HFFc6 (cell line): Measurements from ENCODE around the gene VENTX. TPM values are rescaled to one million over a fixed set of nuclear protein-coding genes. Genes with fewer than 3 reads are reported as not detected.

Experiments used
- DNase-seq: peaks from one replicate; pipeline ENCODE4 v3.0.0-alpha.2; 2018
- H3K27ac Mint-ChIP-seq: 2 replicates; pipeline ENCODE4 v1.8.0; 2020; ENCODE audit warnings: mild to moderate bottlenecking, mixed read lengths
- H3K27me3 Mint-ChIP-seq: 2 replicates; pipeline ENCODE4 v1.8.0; 2021; ENCODE audit warnings: mild to moderate bottlenecking, moderate library complexity, mixed read lengths; ENCODE audit not compliant: insufficient read depth
- H3K36me3 Mint-ChIP-seq: 2 replicates; pipeline ENCODE4 v1.8.0; 2021; ENCODE audit warnings: low read depth, mixed read lengths
- H3K4me1 Mint-ChIP-seq: 2 replicates; pipeline ENCODE4 v1.8.0; 2020; ENCODE audit warnings: low read depth, mixed read lengths
- H3K4me3 Mint-ChIP-seq: 2 replicates; pipeline ENCODE4 v1.8.0; 2020; ENCODE audit warnings: mild to moderate bottlenecking, moderate library complexity, mixed read lengths
- H3K9me3 Mint-ChIP-seq: 2 replicates; pipeline ENCODE4 v1.8.0; 2020; ENCODE audit warnings: mild to moderate bottlenecking, mixed read lengths
- microRNA-seq: library from miRNA; unstranded; fragments of <30 nt; microRNA quantifications from one replicate; pipeline ENCODE4, GENCODE V29; 2019
- total RNA-seq, 6 experiments: library from RNA; stranded (reverse); fragmentation: NEBNext Ultra II Directional; extraction: Animal tissue kit (Norgen Biotek cat#: 25700); gene quantifications; 2 replicates in 1 of 6; 3 replicates in 5 of 6; pipeline ENCODE4 v1.2.3, GENCODE V29; 2021
- TF ChIP-seq, protein P1 (sequence below): fragments of 200-600 bp; sonication (generic); IDR thresholded peaks from 2 replicates; pipeline ENCODE4 v1.5.0; 2021; ENCODE audit warnings: antibody characterized with exemption, mild to moderate bottlenecking

The VENTX gene
- total RNA-seq, 6 experiments from 2014 or later, result not detected

DNA sequence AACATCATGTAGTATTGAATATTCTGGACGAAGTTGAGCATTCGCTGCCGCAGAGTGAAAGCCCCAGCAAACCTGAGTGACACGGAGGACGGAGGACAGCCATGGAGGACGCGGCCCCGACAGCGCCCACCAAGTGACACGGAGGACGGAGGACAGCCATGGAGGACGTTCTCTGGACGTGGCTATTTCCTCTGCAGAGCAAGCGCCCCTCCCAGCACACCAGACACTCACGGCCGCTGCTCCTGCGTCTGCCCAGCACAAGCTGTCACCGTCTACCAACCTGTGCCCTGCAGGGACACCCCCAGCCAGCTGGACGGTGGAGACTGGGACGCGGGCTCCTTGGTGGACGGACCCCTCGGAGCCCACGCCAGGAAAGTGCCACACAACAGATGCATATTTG is 46.3 kb downstream of the VENTX start:
- TF ChIP-seq, protein P1, sequence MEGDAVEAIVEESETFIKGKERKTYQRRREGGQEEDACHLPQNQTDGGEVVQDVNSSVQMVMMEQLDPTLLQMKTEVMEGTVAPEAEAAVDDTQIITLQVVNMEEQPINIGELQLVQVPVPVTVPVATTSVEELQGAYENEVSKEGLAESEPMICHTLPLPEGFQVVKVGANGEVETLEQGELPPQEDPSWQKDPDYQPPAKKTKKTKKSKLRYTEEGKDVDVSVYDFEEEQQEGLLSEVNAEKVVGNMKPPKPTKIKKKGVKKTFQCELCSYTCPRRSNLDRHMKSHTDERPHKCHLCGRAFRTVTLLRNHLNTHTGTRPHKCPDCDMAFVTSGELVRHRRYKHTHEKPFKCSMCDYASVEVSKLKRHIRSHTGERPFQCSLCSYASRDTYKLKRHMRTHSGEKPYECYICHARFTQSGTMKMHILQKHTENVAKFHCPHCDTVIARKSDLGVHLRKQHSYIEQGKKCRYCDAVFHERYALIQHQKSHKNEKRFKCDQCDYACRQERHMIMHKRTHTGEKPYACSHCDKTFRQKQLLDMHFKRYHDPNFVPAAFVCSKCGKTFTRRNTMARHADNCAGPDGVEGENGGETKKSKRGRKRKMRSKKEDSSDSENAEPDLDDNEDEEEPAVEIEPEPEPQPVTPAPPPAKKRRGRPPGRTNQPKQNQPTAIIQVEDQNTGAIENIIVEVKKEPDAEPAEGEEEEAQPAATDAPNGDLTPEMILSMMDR, result no peak
- H3K9me3 Mint-ChIP-seq, result no peaks in the 10 kb centered on the region
- peaks cover 2% of the 10 kb centered on the region for H3K27me3 Mint-ChIP-seq
- no peak overlapping the region for H3K27ac Mint-ChIP-seq
- DNase-seq, result no peak
- no peak overlapping the region for H3K4me3 Mint-ChIP-seq
- peaks cover under 1% of the 10 kb centered on the region; the same call in 1 of the 2 replicates for H3K4me1 Mint-ChIP-seq
- peaks cover 35% of the 10 kb centered on the region for H3K36me3 Mint-ChIP-seq

DNA sequence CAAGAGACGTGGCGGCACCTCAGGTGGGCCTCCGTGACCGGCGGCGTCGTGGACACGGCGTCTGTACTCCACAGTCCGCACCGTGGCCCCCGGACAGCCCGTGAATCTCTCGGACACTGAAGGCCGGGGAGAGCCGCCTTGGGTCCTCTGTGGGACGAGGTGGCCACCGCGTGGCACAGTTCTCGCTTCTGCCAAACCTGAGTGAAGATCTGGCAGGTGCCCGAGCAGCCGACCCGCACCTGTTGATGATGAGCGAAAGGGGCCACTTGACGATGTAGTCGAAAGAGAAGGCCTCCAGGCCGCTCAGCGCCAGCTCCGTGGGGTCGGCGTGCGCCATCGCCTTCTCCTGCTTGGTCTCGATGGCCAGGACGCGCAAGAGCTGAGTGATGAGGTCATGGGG is 47.6 kb downstream of the VENTX start:
- DNase-seq, result no peak
- H3K4me1 Mint-ChIP-seq, result no peaks in the 10 kb centered on the region
- peaks cover 2% of the 10 kb centered on the region for H3K27me3 Mint-ChIP-seq
- H3K36me3 Mint-ChIP-seq, result peaks cover 39% of the 10 kb centered on the region
- TF ChIP-seq, protein P1, result no peak
- no peaks in the 10 kb centered on the region for H3K9me3 Mint-ChIP-seq
- no peak overlapping the region for H3K27ac Mint-ChIP-seq
- no peak overlapping the region for H3K4me3 Mint-ChIP-seq

DNA sequence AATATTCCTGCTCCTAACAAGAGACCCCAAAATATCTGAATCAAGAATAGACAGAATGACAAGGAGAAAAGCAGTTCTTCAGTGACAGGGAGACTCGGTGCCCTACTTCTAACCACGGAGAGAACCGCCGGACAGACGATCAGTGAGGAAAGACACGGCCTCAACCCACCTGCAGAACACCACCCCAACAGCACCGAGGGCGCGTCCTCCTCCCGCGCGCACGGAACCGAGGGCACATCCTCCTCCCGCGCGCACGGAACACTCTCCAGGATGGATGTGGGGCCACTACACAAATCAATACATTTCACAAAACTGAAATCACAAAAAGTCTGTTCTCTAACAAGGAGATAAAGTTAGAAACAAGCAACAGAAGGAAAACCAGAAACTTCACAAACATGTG is 48.7 kb downstream of the VENTX start:
- TF ChIP-seq, protein P1, result no peak
- Mint-ChIP-seq H3K9me3 (no peaks in the 10 kb centered on the region), H3K36me3 (peaks cover 44% of the 10 kb centered on the region), H3K27me3 (peaks cover 2% of the 10 kb centered on the region), H3K4me1 (no peaks in the 10 kb centered on the region), H3K27ac (no peak overlapping the region), H3K4me3 (no peak overlapping the region; the same call in 1 of the 2 replicates)
- no peak for DNase-seq

DNA sequence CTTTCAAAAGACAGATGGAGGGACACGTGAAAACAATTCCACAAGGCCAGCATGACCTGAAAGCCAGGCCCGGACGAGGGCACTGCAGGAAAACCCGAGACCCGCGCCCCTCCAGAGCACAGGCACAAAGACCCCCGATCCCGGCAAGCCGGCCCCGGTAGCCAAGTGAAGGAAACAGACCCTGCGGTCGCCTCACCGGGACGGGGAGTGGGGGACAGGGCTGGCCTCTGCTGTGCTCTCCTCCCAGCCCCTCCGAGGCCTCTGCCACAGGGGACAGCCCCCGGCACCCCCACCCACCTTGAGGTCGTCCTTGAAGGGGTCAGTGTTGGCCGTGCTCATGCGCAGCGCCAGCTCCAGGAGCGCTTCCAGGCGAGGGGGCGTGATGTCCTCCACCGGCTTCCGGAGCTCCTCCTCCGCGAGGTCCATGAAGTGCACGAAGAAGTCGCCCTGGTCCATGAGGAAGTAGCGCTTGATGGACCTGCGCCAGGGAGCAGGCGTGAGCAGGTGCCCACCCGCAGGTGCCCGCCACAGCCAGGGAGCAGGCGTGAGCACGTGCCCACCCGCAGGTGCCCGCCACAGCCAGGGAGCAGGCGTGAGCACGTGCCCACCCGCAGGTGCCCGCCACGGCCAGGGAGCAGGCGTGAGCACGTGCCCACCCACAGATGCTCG is 50.3 kb downstream of the VENTX start:
- DNase-seq, result no peak
- Mint-ChIP-seq H3K36me3 (peaks cover 40% of the 10 kb centered on the region), H3K4me3 (no peak overlapping the region), H3K4me1 (peaks cover 6% of the 10 kb centered on the region), H3K9me3 (no peaks in the 10 kb centered on the region), H3K27me3 (peaks cover 2% of the 10 kb centered on the region), H3K27ac (no peak overlapping the region)
- TF ChIP-seq, protein P1, result no peak

DNA sequence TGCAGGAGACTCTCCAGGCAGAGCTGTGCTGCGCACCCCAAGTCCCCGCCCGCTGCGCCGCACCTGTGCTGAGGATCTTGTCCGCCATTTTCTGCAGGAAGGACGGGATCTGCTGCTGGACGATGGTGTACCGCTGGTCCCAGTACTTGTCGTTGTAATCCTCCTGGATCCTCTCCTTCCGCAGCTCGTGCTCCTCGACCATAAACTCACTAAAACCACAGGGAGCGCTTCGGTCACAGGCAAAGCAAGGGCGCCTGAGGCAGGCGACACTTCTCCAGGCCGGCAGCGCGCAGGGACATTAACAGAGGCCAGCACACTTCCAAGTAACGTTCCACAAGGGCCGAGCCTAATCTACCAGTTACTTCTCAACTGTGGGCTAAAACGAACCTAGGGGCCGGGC is 52.1 kb downstream of the VENTX start:
- TF ChIP-seq, protein P1, result no peak
- H3K9me3 Mint-ChIP-seq, result no peaks in the 10 kb centered on the region
- no peak for DNase-seq
- H3K4me1 Mint-ChIP-seq, result peaks cover 24% of the 10 kb centered on the region
- no peak overlapping the region for H3K27ac Mint-ChIP-seq
- H3K27me3 Mint-ChIP-seq, result peaks cover 2% of the 10 kb centered on the region
- peaks cover 48% of the 10 kb centered on the region for H3K36me3 Mint-ChIP-seq
- H3K4me3 Mint-ChIP-seq, result no peak overlapping the region

Small RNA genes lying within 50 kb of the gene (microRNA-seq; reads per million reads assigned to microRNA genes)
- not detected for gene MIR202

Other genes starting within 250 kb of the VENTX start
- not detected for gene ADGRA1, start 149.9 kb upstream of the VENTX start, total RNA-seq
- gene KNDC1, start 77.6 kb upstream of the VENTX start, total RNA-seq, result under 1 TPM in 3 of 6 experiments, not detected in 3; 0.05 to 1.00 (median 0.28) TPM
- gene UTF1, start 7.6 kb upstream of the VENTX start, total RNA-seq, result not detected
- gene ADAM8, start 39.0 kb downstream of the VENTX start, total RNA-seq, result 1 to 10 TPM in 5 of 6 experiments, under 1 TPM in 1; 0.99 to 2.9 (median 1.2) TPM
- 10 to 100 TPM; 72.5 to 80.8 (median 77.7) TPM for gene TUBGCP2, start 71.0 kb downstream of the VENTX start, total RNA-seq
- gene ZNF511, start 71.1 kb downstream of the VENTX start, total RNA-seq, result 10 to 100 TPM; 45.7 to 62.0 (median 52.7) TPM
- gene CALY, start 99.0 kb downstream of the VENTX start, total RNA-seq, result under 1 TPM in 1 of 6 experiments, not detected in 5; 0.31 TPM
- gene PRAP1, start 109.5 kb downstream of the VENTX start, total RNA-seq, result not detected
- gene FUOM, start 120.2 kb downstream of the VENTX start, total RNA-seq, result 1 to 10 TPM in 5 of 6 experiments, under 1 TPM in 1; 0.55 to 8.9 (median 7.8) TPM
- 100 to 1,000 TPM; 105 to 137 (median 114) TPM for gene ECHS1, start 135.5 kb downstream of the VENTX start, total RNA-seq
- 1 to 10 TPM; 2.4 to 4.9 (median 3.6) TPM for gene PAOX, start 141.4 kb downstream of the VENTX start, total RNA-seq
- gene MTG1, start 156.3 kb downstream of the VENTX start, total RNA-seq, result 10 to 100 TPM; 23.7 to 33.0 (median 26.6) TPM
- 1 to 10 TPM in 2 of 6 experiments, under 1 TPM in 4; 0.31 to 2.9 (median 0.40) TPM for gene SPRN, start 186.8 kb downstream of the VENTX start, total RNA-seq
- gene SCART1, start 216.1 kb downstream of the VENTX start, total RNA-seq, result 1 to 10 TPM in 3 of 6 experiments, under 1 TPM in 3; 0.59 to 1.3 (median 1.0) TPM